Camera-type eye (tissue), 1 donor: ENCODE measurements around the gene TSC22D2. TPM values are rescaled to one million over a fixed set of nuclear protein-coding genes. Genes with fewer than 3 reads are reported as not detected.

Experiments
- total RNA-seq: library from RNA; depleted of rRNA; stranded (reverse); fragments of >200 nt; gene quantifications from one replicate; pipeline ENCODE4 v1.2.3, GENCODE V29; 2014

The TSC22D2 gene
- 40.0 TPM for total RNA-seq

DNA sequence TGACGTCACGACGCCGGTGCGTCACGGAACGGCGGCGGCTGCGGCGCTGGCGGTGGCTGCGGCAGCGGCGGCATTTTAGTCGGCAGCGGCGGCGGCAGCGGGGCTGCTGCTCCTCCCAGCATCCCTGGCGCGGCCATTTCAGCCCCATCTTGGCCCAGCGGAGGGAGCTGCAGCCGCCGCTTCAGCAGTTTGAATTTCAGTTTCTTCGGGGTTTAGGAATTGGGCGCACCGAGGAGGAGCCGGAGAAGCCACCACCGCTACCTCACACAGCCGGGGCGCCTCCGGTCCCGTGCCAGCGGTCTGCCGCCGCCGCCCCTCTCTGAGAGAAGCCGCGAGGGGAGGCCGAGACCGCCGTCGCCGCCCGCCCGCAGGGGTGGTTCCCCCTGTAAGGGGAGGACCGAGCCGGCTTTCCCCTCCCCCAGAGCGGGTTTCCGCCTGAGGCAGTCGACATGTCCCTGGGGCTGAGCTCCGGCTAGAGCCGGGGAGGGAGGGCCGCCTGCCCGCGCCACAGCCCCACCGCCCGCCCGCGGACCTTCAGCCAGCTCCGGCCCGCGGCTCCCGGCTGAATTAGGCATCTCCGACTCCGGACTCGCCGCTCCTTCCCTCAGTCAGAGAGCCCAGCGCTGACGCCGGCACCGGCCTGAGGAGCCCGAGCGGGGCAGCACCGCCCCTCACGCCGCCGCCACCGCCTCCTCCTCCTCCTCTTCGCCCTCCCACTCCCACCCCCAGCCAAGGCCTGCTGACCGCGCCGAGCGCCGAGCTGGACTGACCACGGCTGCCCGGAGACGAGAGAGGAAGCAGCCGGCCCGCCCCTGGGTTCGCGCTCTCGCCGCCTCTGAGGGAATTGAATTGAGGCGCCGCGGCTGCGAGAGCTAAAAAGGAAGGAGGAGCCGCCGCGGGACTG, at the start of gene TSC22D2:
TSC22D2 (plus strand) TSS at position 78 of the 904 bp plus-strand sequence. CDS start 1,053 bp downstream, outside the sequence.

Other genes starting within 250 kb of the TSC22D2 start
- gene SERP1, start 138.2 kb downstream of the TSC22D2 start, total RNA-seq, result 112 TPM
- 195 TPM for gene EIF2A, start 138.5 kb downstream of the TSC22D2 start, total RNA-seq
- 121 TPM for gene SELENOT, start 195.0 kb downstream of the TSC22D2 start, total RNA-seq